GM12875 (cell line): ENCODE data around the gene LRP1B.

Experiments used
- H3K4me3 ChIP-seq: one replicate; pipeline ENCODE4 v1.5.1; 2011; ENCODE audit warnings: low read depth, low read length, control low read depth
- CTCF ChIP-seq: IDR thresholded peaks from 2 replicates; pipeline ENCODE4 v1.5.1; 2011; ENCODE audit warnings: low read depth, mild to moderate bottlenecking, control low read depth, inconsistent platforms, low read length, moderate library complexity, borderline replicate concordance; ENCODE audit not compliant: insufficient read depth

LRP1B gene

GRCh38 chr2:141967980-141968379, 162.8 kb downstream of the LRP1B start:
- no peak for TF ChIP-seq CTCF
- no peak overlapping the region for H3K4me3 ChIP-seq

GRCh38 chr2:141967503-141967902, 163.3 kb downstream of the LRP1B start:
- no peak overlapping the region for H3K4me3 ChIP-seq
- no peak for TF ChIP-seq CTCF

- H3K4me3 ChIP-seq = no peak overlapping the region
Observed at GRCh38 chr2:141959941-141960340, 170.9 kb downstream of the LRP1B start.

GRCh38 chr2:141959016-141959415, 171.8 kb downstream of the LRP1B start:
- TF ChIP-seq CTCF = no peak
- H3K4me3 ChIP-seq = no peak overlapping the region

More at GRCh38 chr2:141959941-141960340, 170.9 kb downstream of the LRP1B start:
- TF ChIP-seq CTCF = no peak

- TF ChIP-seq CTCF = no peak
- no peak overlapping the region for H3K4me3 ChIP-seq
Observed at GRCh38 chr2:141957827-141958450, 172.9 kb downstream of the LRP1B start.

- no peak overlapping the region for H3K4me3 ChIP-seq
- no peak for TF ChIP-seq CTCF
Observed at GRCh38 chr2:141957321-141957720, 173.5 kb downstream of the LRP1B start.

GRCh38 chr2:141947396-141948114, 183.3 kb downstream of the LRP1B start:
- no peak overlapping the region for H3K4me3 ChIP-seq
- TF ChIP-seq CTCF = no peak
